ENCODE results near the gene FCHO1. TPM values are rescaled to one million over a fixed set of nuclear protein-coding genes. Genes with fewer than 3 reads are reported as not detected.

Gene FCHO1
- polyA plus RNA-seq, 1 donor = 1.6 TPM

DNA sequence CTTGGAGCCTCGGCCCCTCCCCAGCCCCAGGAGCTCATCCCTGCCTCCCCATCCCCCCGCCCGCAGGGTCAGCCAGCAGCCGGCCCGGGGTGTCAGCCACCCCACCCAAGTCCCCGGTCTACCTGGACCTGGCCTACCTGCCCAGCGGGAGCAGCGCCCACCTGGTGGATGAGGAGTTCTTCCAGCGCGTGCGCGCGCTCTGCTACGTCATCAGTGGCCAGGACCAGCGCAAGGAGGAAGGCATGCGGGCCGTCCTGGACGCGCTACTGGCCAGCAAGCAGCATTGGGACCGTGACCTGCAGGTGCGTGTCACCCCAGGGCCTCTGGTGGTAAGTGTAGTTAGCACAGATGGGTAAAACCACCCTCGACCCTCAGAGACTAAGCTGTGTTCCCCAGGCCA lies 18.1 kb upstream of the FCHO1 start:
- DNase-seq = no peak

DNA sequence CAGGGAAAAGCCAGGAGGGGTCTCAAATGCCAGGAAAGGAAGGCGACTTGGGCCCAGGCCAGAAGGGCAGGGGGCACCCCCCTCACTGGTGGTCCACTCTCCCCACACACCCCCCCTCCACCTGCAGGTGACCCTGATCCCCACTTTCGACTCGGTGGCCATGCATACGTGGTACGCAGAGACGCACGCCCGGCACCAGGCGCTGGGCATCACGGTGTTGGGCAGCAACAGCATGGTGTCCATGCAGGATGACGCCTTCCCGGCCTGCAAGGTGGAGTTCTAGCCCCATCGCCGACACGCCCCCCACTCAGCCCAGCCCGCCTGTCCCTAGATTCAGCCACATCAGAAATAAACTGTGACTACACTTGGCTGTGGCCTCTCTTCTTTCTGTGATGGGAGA lies 17.1 kb upstream of the FCHO1 start:
- no peak for DNase-seq

DNA sequence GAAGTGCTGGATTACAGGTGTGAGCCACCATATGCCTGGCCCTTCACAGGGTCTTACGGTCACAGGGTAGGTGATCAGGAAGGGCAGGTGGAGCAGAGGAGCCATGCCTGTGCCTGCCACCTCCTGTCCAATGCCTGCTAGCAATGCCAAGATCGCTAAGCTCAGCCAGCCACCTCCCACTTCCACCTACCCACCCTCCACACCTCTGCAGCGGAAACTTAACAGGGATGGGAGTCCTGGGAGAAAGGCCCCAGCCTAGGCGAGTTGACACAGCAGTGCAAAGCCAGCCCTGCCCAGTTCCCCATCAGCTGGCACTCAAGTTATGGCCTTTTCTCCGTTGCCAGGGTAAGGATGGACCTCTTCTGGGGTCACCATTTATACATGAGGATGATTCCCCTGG lies 15.9 kb upstream of the FCHO1 start:
- DNase-seq = no peak

DNA sequence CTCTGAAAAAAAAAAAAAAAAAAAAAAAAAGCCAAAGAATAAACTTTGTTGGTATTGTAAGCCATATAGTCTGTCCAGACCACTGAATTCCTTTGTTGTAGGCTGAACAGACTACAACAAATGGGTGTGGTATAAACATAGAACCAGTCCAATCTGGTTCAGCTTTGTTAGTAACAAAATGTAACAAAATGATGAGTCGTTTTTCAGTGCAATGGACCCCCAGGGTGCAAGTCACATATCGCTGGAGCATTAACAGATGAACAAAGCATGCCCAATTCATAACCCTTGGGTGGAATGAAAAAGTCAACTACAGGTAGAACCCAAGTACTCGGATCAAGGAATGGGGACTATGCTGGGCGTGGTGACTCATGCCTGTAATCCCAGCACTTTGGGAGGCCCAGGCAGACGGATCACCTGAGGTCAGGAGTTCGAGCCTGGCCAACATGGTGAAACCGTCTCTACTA lies 13.6 kb upstream of the FCHO1 start:
- DNase-seq = no peak

DNA sequence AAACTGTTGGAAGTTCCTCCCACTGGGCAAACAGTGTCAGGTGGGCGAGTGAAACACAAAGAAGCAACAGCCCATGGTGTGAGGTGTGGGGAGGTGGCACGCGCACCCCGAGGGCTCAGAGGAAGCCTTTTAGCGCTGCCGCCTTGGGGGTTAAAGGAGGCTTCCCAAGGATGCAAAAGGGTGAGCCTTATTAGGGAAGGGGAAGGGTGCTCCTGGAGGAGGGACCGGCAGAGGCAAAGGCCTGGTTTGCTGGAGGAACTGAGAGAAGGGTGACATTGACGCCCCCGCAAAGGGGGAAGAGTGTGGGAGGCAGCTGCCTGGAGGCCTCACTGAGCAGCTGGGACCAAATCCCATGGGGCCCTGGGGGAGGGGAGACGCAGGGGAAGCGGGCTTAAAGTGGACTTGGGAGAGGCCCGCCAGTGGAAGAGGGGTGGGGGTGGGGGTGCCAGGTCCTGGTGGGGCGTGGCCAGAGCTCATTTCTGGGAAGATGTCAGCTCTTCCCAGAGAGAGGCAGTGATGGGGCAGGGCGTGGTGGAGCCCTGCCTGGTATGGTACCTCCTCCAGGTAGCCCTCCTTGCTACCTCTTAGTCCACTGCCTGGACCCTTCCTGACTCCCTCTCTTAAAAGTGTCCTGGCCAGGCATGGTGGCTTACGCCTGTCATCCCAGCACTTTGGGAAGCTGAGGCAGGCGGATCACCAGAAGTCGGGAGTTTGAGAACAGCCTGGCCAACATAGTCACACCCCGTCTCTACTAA lies 12.0 kb upstream of the FCHO1 start:
- DNase-seq = no peak

DNA sequence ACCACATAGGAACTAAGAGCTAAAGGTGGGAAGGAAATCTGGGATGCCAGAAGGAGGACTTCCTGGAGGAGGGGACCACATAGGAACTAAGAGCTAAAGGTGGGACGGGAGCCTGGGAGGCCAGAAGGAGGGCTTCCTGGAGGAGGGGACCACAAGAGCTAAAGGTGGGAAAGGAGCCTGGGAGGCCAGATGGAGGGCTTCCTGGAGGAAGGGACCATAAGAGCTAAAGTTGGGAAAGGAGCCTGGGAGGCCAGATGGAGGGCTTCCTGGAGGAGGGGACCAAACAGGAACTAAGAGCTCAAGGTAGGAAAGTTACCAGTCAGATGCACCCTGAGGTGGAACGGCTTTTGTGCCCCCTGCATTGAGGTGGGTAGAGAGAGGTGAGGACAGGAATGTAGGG lies 9.8 kb upstream of the FCHO1 start:
- no peak for DNase-seq

DNA sequence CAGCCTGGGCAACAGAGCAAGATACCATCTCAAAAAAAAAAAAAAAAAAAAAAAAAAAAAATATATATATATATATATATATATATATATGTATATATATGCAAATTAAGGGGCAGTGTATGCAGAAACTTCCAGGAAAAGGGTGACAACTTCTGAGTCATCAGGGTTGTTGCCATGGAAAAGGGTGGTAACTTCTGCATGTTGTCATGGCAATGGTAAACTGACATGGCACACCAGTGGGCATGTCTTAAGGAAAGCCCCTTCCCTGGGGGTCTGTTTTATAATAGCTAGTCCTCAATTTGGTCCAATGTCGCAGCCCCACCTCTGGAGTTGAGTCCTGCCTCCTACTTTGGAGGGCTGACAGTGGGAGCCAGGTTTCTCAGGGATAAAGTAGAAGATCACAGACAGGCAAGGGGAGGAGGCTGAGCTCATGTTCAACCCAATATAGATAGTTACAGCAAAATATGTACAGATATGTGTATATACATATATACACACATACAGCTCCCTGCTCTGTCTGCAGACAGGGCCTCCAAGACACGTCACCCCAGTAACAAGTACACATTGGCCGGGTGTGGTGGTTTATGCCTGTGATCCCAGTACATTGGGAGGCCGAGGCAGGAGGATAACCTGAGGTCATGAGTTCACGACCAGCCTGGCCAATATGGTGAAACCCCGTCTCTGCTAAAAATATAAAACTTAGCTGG lies 7.2 kb upstream of the FCHO1 start:
- no peak for DNase-seq

DNA sequence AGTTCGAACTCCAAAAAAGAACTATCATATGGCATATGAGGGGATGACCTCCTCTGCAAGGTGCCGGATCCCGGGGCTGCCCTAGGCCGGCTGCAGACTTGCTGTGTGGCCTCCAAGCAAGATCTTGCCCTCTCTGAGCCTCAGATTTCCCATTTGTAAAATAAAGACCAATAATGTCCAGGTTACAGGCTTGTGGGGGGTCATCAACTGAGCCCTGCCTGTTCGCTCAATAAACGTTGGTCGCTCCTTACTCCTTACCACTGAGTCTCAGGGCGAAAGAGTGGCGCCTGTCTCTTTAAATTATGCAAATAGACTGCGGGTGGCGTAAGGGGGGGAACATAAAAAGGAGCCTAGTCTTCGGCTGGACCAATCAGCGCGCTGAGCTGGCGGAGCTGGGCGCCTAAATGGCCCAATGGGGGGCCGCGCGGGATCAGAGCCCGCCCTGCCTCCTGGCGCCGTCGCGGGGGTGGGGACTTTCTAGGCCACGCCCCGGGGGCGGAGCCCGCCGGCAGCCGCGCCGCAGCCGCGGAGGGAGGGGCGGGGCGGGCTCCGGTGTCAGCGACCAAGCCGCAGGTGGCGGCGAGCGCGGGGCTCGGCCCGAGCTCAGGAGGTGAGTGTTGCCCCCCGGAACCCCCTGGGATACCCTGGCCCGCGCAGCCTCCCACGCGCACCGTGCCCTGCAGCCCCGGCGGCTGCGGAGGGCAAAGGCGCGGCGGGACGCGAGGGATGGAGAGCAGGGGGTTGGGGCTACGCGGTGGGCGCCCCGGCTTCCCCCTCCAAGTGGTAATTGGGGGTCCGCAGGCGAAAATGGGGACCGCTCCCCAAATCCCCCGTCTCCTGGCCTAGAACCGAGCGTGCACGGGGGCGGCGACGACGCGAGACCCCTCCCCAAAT lies 3.8 kb upstream of the FCHO1 start:
- peak; percentile 90 for DNase-seq

DNA sequence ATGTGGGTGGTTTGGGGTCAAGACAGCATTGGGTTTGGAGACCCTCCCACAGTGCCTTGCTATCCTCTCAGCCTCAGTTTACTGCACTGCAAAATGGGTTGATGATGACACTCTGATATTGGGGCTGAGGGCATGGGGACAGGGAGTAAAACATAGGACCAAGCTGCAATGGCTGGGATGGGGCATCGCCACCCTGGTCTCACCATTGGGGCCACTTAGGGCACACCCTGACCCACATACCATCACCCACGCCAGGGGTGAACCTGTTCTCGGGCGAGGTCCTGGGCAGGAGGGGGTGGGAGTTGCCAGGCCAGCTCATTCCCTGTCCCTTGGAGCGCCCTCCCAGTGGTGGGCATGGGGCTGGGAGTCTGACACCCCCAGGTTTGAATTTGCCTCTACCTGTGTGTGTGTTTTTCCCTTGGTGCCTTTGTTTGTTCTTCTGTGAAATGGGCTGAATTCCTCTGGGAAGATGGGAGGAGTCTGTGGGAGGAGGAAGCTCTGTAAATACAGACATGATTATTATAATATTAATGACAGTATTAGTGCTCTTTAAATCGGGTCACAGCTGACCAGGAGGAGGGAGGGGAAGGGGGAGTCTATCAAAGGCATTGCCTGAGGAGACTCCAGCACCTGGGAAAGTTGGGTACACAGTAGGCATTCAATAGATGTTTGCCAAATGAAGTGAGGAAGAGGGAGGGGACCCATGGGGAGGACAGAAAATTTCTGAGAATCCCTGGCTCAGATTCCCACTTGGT lies 2.2 kb upstream of the FCHO1 start:
- DNase-seq = no peak

DNA sequence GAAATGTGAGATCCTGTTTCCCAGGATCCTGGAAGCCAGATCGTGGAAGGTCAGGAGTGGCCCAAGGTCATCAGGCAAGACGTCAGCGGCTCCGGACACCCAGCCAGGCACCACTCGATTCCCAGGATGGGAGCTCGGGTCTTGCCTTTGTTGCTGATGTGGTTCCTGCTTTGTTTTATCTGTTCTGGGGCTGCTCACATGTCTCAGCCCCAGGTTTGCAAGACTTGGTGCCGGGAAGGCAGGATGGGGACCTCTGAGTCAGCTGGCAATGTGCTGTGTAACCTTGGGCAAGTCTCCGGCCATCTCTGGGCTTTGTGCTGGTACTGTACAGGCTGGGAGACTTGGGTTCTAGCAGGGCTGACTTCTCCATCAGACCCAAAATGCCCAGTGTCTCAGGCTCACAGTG lies 1.4 kb upstream of the FCHO1 start:
- no peak for DNase-seq

DNA sequence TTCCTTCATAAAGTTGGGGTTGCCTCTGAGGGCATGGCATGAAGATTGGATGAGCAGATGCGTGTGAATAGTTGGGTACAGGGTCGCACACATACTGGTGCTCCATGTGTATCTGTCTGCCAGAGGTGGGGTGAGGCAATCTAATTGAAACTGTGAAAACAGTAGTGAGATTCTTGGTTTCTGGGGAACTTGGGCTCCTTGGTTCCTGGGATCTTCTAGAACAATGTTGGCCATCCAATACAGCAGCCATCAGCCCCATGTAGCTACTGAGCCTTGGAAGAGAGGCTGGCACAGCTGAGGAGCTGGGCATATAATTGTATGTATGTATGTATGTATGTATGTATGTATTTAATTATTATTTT lies 616 bp downstream of the FCHO1 start:
- no peak for DNase-seq

DNA sequence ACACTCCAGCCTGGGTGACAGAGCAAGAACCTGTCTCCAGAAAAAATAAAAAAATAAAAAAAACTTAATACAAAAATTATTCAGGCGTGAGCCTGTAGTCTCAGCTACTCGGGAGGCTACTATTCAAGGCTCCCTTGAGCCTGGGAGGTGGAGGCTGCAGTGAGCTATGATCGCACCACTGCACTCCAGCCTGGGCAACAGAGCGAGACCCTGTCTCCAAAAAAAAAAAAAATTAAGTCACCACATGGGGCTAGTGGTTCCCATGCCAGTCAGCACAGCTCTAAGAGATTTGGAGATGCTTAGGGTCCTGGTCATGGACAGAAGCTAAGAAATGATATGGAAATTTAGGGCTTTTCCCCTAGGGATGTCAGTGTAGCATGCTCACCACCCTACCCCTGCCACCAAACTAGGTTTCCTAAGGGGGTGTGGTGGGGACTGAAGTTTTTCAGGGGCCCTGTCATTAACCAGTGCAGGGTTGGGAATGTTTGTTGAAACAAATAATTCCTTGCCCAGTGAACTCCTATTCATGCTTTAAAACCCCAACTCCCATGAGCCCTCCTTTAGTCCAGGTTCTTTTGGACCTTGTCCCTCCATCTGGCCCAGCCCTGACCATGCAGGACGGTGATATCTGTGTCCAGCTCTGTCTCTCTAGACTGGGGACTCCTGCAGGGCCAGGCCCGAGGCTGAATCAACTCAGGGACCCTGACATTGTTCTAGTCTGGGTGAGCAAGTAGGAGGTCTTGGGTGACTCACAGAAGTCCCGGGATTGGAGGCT lies 1.8 kb downstream of the FCHO1 start:
- DNase-seq = no peak

DNA sequence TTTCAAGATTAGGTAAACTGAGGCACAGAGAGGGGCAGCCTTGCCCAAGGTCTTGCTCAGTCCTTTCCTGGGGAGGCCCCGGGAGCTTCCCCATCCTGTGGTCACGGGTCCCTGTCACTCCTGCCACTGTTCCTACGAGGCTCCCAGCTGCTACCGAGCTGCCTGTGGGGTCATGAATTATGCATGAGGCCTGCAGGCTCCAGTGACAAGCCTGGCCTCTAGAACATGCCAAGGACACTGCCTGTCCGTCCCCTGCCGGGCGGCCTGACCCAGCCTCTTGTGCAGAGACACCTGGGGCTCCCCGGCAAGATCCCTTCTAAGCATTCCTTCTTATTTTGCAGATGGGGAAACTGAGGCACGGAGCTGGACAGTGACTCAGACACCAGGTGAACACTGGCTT lies 2.7 kb downstream of the FCHO1 start:
- no peak for DNase-seq

DNA sequence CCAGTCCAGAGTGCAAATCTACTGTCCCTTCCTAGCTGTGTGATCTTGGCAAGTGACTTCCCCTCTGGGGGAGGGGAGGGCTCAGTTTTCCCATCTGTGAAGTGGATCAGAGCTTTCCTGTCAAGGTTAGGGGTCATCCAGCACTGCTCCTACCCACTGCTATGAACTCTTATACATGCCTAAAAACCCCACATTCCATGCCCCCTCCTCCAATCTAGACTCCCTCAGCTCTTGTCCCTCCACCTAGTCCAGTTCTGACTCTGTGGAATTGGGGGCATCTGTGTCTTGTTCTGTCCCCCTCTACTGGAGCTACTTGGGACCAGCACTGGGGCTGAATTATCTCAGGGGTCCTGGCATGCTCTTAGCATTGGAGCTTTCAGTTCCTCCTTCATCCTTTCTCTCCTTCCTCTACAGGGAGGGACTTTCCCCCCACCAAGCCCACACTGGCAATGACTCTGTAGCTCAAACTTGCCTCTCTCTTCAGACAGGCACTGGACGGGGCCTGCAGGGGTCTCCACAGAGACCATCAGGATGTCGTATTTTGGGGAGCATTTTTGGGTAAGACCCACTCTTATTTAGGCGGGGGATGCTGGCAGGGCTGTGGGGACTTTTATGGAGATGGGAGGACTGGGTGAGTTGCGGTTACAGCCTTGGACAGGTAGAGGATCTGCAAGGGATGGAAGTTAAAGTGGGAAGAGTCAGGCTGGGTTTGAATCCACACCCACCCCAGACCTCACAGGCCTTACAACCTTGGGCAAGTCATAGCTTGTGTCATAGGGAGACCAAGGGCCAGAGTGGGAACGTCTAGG lies 3.6 kb downstream of the FCHO1 start:
- no peak for DNase-seq

DNA sequence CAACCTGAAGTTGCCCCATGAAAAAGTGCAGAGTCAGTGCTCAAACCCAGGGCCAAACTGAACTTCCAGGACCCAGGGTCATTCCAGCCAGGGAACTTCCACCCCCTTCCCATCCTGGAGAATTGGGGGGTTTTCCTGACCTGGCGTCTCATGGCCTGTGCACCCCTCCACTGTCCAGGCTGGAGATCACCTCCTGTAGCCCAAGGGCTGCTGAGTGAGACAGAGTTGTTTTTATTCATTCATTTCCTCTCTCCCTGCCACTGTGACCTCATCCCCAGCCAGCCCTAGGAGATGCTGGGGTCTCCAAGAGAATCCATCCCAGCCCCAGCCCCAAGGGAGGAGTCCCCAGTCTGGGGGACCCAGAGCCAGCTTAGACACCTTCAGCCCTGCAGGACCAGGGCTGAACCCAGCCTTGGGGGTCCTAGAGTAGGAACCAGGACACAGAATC lies 4.2 kb downstream of the FCHO1 start:
- no peak for DNase-seq

DNA sequence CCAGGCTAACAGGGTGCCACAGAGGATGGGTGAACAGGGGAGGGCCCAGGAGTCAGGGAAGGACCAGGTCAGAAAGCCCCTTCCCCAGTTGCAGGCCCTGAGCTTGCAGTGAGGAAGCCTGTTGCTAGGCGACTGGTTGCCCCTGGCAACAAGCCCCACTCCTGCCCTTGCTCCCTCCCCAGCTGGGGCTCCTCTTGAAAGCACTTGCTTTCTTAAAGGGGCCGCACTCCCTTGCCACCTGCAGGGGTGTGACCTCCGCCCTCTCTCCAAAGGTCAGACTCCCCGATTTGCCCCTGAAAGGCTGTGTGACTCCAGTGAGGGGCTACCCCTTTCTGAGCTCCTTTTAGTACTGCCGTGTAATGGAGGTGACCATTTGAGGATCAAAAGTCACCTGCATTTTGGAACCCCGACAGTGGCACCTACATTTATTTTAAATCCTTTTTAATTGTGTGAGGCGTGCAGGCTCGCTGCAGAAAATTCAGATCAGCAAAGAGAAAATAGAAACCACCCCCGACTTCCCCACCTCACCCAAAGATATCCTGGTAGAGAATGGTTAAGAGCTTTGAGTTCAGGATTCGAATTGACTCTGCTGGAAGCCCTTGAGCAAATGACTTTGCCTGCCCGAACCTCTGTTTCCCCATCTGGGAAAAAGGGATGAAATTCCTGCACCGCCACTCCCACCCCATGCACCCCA lies 4.8 kb downstream of the FCHO1 start:
- peak; percentile 51 for DNase-seq

DNA sequence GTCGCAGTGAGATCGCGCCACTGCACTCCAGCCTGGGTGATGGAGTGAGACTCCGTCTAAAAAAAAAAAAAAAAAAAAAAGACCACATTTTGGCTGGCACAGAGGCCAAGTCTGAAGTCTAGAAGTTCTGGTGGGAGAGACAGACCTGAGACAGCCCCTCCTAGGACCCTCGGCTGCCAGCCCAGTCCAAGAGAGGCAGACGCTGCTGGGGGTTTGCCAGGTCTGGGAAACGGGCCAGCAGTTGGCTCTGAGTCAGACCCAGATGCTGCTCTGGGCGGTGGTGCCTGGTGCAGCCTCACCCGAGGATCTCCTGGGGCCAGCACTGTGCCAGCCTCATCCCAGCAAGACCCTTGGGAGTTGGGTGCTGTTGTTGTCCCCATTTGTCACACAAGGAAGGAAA lies 5.8 kb downstream of the FCHO1 start:
- no peak for DNase-seq

DNA sequence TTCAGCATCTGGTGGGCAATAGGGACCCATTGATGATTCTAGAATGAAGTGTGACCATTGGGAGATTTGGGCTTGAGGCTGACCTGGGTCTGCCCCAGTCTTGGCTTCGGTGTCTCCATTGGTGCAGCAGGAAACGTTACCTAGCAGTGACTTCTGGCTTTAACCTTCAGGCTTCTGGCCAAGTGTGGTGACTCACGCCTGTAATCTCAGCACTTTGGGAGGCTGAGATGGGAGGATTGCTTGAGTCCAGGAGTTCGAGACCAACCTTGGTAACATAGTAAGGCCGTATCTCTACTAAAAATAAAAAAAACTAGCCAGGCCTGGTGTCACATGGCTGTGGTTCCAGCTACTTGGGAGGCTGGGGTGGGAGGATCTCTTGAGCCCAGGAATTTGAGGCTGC lies 7.2 kb downstream of the FCHO1 start:
- DNase-seq = no peak

DNA sequence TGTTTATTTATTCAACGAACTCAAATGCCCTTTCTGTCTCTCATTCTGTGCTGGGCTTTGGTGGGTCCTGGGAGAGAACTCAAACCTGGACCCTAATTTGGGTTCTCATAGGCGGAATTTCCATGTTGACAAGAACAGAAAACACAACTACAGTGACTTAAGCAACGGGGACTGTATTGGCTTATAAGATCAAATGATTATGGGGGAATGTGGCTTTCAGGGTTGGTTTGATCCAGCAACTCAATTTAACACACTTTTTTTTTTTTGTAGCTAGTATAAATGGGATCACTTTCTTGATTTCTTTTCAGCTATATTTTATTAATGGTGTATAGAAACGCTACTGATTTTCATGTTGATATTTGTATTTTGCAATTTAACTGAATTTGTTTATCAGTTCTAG lies 9.9 kb downstream of the FCHO1 start:
- DNase-seq = no peak

All from left kidney (tissue), 2 donors.